Liver (tissue), 9 donors: ENCODE data around the gene ARNT2. TPM values are rescaled to one million over a fixed set of nuclear protein-coding genes. Genes with fewer than 3 reads are reported as not detected.

Experiments used
- DNase-seq: peaks from one replicate; pipeline ENCODE4 v3.0.0-alpha.2; 2017; ENCODE audit warnings: low spot score
- H3K27ac ChIP-seq, 2 donors: one replicate each; pipeline ENCODE4 v1.7.0; 2013; ENCODE audit warnings: inconsistent platforms in 2 of 2, low read length in 2 of 2, control low read depth in 1 of 2, low read depth in 1 of 2, mild to moderate bottlenecking in 1 of 2
- H3K27me3 ChIP-seq, 4 donors: one replicate each; pipeline versions ENCODE4 v1.6.1 to v1.7.0; 2013; ENCODE audit warnings: low read length in 3 of 4, inconsistent platforms in 1 of 4, mild to moderate bottlenecking in 1 of 4, moderate library complexity in 1 of 4; ENCODE audit not compliant: control insufficient read depth in 4 of 4, insufficient read depth in 4 of 4
- H3K36me3 ChIP-seq, 4 donors: one replicate each; pipeline versions ENCODE4 v1.6.1 to v1.7.0; 2013; ENCODE audit warnings: low read length in 3 of 4, mild to moderate bottlenecking in 3 of 4, low read depth in 1 of 4, moderate library complexity in 1 of 4; ENCODE audit not compliant: control insufficient read depth in 4 of 4, insufficient read depth in 3 of 4
- H3K4me1 ChIP-seq, 4 donors: one replicate each; pipeline versions ENCODE4 v1.6.1 to v1.7.0; 2013; ENCODE audit warnings: low read length in 3 of 4, mild to moderate bottlenecking in 3 of 4, moderate library complexity in 1 of 4; ENCODE audit not compliant: control insufficient read depth in 4 of 4, insufficient read depth in 4 of 4
- H3K4me3 ChIP-seq, 3 donors: one replicate each; pipeline versions ENCODE4 v1.6.1 to v1.7.0; 2013; ENCODE audit warnings: low read length in 3 of 3, control low read depth in 1 of 3, low read depth in 1 of 3, mild to moderate bottlenecking in 1 of 3
- H3K9ac ChIP-seq, 2 donors: one replicate each; pipeline ENCODE4 v1.7.0; 2013; ENCODE audit warnings: low read length in 2 of 2, mild to moderate bottlenecking in 2 of 2, moderate library complexity in 2 of 2, control low read depth in 1 of 2, low read depth in 1 of 2
- H3K9me3 ChIP-seq, 4 donors: one replicate each; pipeline versions ENCODE4 v1.6.1 to v1.7.0; 2013; ENCODE audit warnings: low read length in 3 of 4; ENCODE audit not compliant: control insufficient read depth in 4 of 4
- ATF3 ChIP-seq: IDR thresholded peaks from 2 replicates; pipeline ENCODE4 v1.6.1; 2016; ENCODE audit warnings: antibody characterized with exemption
- CTCF ChIP-seq: fragments of 150-350 bp; IDR thresholded peaks from 2 replicates; pipeline ENCODE4 v1.5.1; 2017; ENCODE audit warnings: improper control_type of control experiment, low read depth, low read length; ENCODE audit not compliant: missing input control
- EGR1 ChIP-seq, 2 donors: IDR thresholded peaks; 2 replicates each; pipeline ENCODE4 v1.6.1; 2016 to 2018; ENCODE audit warnings: antibody characterized with exemption in 2 of 2, low read depth in 2 of 2
- FOXA1 ChIP-seq: IDR thresholded peaks from 2 replicates; pipeline ENCODE4 v1.6.1; 2016; ENCODE audit warnings: antibody characterized with exemption
- FOXA2 ChIP-seq: IDR thresholded peaks from 2 replicates; pipeline ENCODE4 v1.6.1; 2016; ENCODE audit warnings: antibody characterized with exemption
- GABPA ChIP-seq, 2 donors: IDR thresholded peaks in 1 of 2; conservative IDR thresholded peaks in 1 of 2; 2 replicates each; pipeline ENCODE4 v1.6.1; 2016; ENCODE audit warnings: antibody characterized with exemption in 2 of 2, mild to moderate bottlenecking in 1 of 2, moderate library complexity in 1 of 2
- HNF4A ChIP-seq, 2 donors: conservative IDR thresholded peaks; 2 replicates each; pipeline ENCODE4 v1.6.1; 2016; ENCODE audit warnings: antibody characterized with exemption in 2 of 2, mild to moderate bottlenecking in 2 of 2
- HNF4G ChIP-seq: IDR thresholded peaks from 2 replicates; pipeline ENCODE4 v1.6.1; 2016; ENCODE audit warnings: antibody characterized with exemption
- JUND ChIP-seq, 2 donors: IDR thresholded peaks; 2 replicates each; pipeline ENCODE4 v1.6.1; 2016; ENCODE audit warnings: antibody characterized with exemption in 2 of 2
- MAX ChIP-seq: IDR thresholded peaks from 2 replicates; pipeline ENCODE4 v1.6.1; 2016; ENCODE audit warnings: antibody characterized with exemption
- NR2F2 ChIP-seq: IDR thresholded peaks from 2 replicates; pipeline ENCODE4 v1.6.1; 2016; ENCODE audit warnings: antibody characterized with exemption
- RAD21 ChIP-seq, 2 donors: IDR thresholded peaks; 2 replicates each; pipeline ENCODE4 v1.6.1; 2016; ENCODE audit warnings: antibody characterized with exemption in 2 of 2, mild to moderate bottlenecking in 2 of 2
- REST ChIP-seq: IDR thresholded peaks from 2 replicates; pipeline ENCODE4 v1.6.1; 2016; ENCODE audit warnings: antibody characterized with exemption, mild to moderate bottlenecking
- RXRA ChIP-seq, 2 donors: IDR thresholded peaks; 2 replicates each; pipeline ENCODE4 v1.6.1; 2017 to 2018; ENCODE audit warnings: antibody characterized with exemption in 2 of 2, mild to moderate bottlenecking in 1 of 2
- SP1 ChIP-seq: IDR thresholded peaks from 2 replicates; pipeline ENCODE4 v1.6.1; 2018; ENCODE audit warnings: antibody characterized with exemption, mild to moderate bottlenecking
- TAF1 ChIP-seq: conservative IDR thresholded peaks from 2 replicates; pipeline ENCODE4 v1.6.1; 2016; ENCODE audit warnings: antibody characterized with exemption, mild to moderate bottlenecking
- YY1 ChIP-seq: IDR thresholded peaks from 2 replicates; pipeline ENCODE4 v1.6.1; 2016; ENCODE audit warnings: antibody characterized with exemption, mild to moderate bottlenecking
- ZBTB33 ChIP-seq: IDR thresholded peaks from 2 replicates; pipeline ENCODE4 v1.6.1; 2016; ENCODE audit warnings: antibody characterized with exemption
- WGBS: extraction: QIAGEN DNeasy Blood & Tissue Kit; methylation state at CpG from one replicate; pipeline ENCODE4 v1.1.7; 2013; 5-methylcytosine and 5-hydroxymethylcytosine counted together
- polyA plus RNA-seq, 2 donors: library from polyadenylated mRNA; stranded (reverse) in 1 of 2; unstranded in 1 of 2; fragments of 200-250 nt in 1 of 2; fragments of >200 nt in 1 of 2; fragmentation: Nextera tagmentation in 1 of 2; extraction: Ambion mirVana in 1 of 2; gene quantifications; one replicate each; pipeline versions ENCODE4 v1.2.1 to v1.2.3, GENCODE V29; 2013 to 2015
- total RNA-seq, 2 donors: library from RNA; depleted of rRNA; stranded (reverse); fragments of >200 nt; gene quantifications; one replicate each; pipeline ENCODE4 v1.2.3, GENCODE V29; 2014
- donor health status: healthy.
- donor health status: healthy.
- donor health status: healthy.
- donor health status: healthy.
- donor health status: healthy.

Gene ARNT2
- total and polyA plus RNA-seq, 4 donors, result 0.17 to 0.92 (median 0.54) TPM

GRCh38 chr15:80597076-80597475 is 192.9 kb downstream of the ARNT2 start:
- Histone ChIP-seq H3K27me3 (no peaks in the 10 kb centered on the region), H3K36me3 (no peaks in the 10 kb centered on the region), H3K27ac (no peak overlapping the region), H3K9ac (no peak overlapping the region), H3K4me1 (no peaks in the 10 kb centered on the region), H3K9me3 (no peaks in the 10 kb centered on the region), H3K4me3 (no peak overlapping the region)
- TF ChIP-seq JUND (IDR thresholded peaks at IDR 0.05) (no peak), GABPA (IDR thresholded peaks at IDR 0.05 in 1 of 2, conservative IDR thresholded peaks at IDR 0.05 in 1 of 2) (no peak), RAD21 (IDR thresholded peaks at IDR 0.05) (no peak), HNF4A (conservative IDR thresholded peaks at IDR 0.05) (no peak), ZBTB33 (no peak), REST (no peak), YY1 (no peak), ATF3 (no peak), NR2F2 (no peak), RXRA (IDR thresholded peaks at IDR 0.05) (no peak), SP1 (no peak), HNF4G (no peak), FOXA1 (no peak), FOXA2 (no peak), CTCF (no peak), MAX (no peak), TAF1 (no peak), EGR1 (IDR thresholded peaks at IDR 0.05; ENCODE audit: low read depth in 2 of 2) (no peak)
- DNase-seq, result no peak
- 91% methylated on average over 10 of the region's 10 CpGs for WGBS

GRCh38 chr15:80599359-80599758 is 195.2 kb downstream of the ARNT2 start:
- no peaks in the 10 kb centered on the region for H3K27me3 ChIP-seq
- H3K9me3 ChIP-seq, result no peaks in the 10 kb centered on the region
- no peaks in the 10 kb centered on the region for H3K4me1 ChIP-seq
- no peak for DNase-seq
- 81% methylated on average over 1 of the region's 1 CpG for WGBS
- H3K4me3 ChIP-seq, result no peak overlapping the region
- H3K36me3 ChIP-seq, result no peaks in the 10 kb centered on the region
- no peak overlapping the region for H3K9ac ChIP-seq
- H3K27ac ChIP-seq, result no peak overlapping the region
- TF ChIP-seq EGR1 (IDR thresholded peaks at IDR 0.05; ENCODE audit: low read depth in 2 of 2), result no peak
- no peak for TF ChIP-seq YY1
- TF ChIP-seq GABPA (IDR thresholded peaks at IDR 0.05 in 1 of 2, conservative IDR thresholded peaks at IDR 0.05 in 1 of 2), result no peak
- no peak for TF ChIP-seq RXRA (IDR thresholded peaks at IDR 0.05)
- TF ChIP-seq JUND (IDR thresholded peaks at IDR 0.05), result no peak
- no peak for TF ChIP-seq RAD21 (IDR thresholded peaks at IDR 0.05)
- no peak for TF ChIP-seq MAX
- TF ChIP-seq ATF3, result no peak
- no peak for TF ChIP-seq HNF4A (conservative IDR thresholded peaks at IDR 0.05)
- TF ChIP-seq SP1, result no peak
- no peak for TF ChIP-seq FOXA1
- TF ChIP-seq FOXA2, result no peak
- no peak for TF ChIP-seq HNF4G
- no peak for TF ChIP-seq ZBTB33
- no peak for TF ChIP-seq CTCF
